ENCODE measurements around the gene SLC25A6. TPM values are rescaled to one million over a fixed set of nuclear protein-coding genes. Genes with fewer than 3 reads are reported as not detected.
A peak's percentile ranks its signal among the peaks of the same experiment; 100 is the strongest.
"Not testable (repeated sequence)": the region's sequence is repeated elsewhere in the genome, so short reads cannot be mapped to it uniquely, and the experiment has no call there.

Gene SLC25A6
- total and polyA plus RNA-seq, 2 of the 13 experiments (the other 11 are each of a cell fraction or from before 2014, with no cell fraction given), result 138 to 581 TPM

- TF ChIP-seq HOXA5 (CRISPR knock-in tag; IDR thresholded peaks at IDR 0.05) (no peak), GATAD1 (CRISPR knock-in tag; IDR thresholded peaks at IDR 0.05) (no peak), AGO2 (optimal IDR thresholded peaks at IDR 0.05; ENCODE audit: low read depth, low read length) (peak; percentile 71), POLR2AphosphoS2 (IDR thresholded peaks at IDR 0.05; ENCODE audit: low read depth, low read length) (peak; percentile 77; the same call in 1 of the 2 replicates)
- TF ChIP-seq, protein P1, sequence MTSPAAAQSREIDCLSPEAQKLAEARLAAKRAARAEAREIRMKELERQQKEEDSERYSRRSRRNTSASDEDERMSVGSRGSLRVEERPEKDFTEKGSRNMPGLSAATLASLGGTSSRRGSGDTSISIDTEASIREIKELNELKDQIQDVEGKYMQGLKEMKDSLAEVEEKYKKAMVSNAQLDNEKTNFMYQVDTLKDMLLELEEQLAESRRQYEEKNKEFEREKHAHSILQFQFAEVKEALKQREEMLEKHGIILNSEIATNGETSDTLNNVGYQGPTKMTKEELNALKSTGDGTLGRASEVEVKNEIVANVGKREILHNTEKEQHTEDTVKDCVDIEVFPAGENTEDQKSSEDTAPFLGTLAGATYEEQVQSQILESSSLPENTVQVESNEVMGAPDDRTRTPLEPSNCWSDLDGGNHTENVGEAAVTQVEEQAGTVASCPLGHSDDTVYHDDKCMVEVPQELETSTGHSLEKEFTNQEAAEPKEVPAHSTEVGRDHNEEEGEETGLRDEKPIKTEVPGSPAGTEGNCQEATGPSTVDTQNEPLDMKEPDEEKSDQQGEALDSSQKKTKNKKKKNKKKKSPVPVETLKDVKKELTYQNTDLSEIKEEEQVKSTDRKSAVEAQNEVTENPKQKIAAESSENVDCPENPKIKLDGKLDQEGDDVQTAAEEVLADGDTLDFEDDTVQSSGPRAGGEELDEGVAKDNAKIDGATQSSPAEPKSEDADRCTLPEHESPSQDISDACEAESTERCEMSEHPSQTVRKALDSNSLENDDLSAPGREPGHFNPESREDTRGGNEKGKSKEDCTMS (CRISPR knock-in tag; conservative IDR thresholded peaks at IDR 0.05), result no peak
- H3K27me3 ChIP-seq (ENCODE audit: control insufficient read depth in 1 of 2, insufficient read depth in 2 of 2, low read length in 2 of 2), result no peaks in the 10 kb centered on the region
- H3K36me3 ChIP-seq (replicated peaks in 1 of 2; ENCODE audit: control insufficient read depth in 1 of 2, insufficient read depth in 2 of 2, low read length in 2 of 2), result no peaks in the 10 kb centered on the region
- peak; percentile 45 for ATAC-seq
- H2AFZ ChIP-seq (ENCODE audit: low read length), result no peak overlapping the region
- no TSS peak for BruUV-seq (replicated peaks)
- no peak overlapping the region for H3K4me2 ChIP-seq (ENCODE audit: low read depth, low read length)
- intact Hi-C loops (cut with micrococcal nuclease; ENCODE audit: unreplicated experiment), result no loop called here
- ChIA-PET POLR2A (no interaction called here), CTCF (ENCODE audit: low intra/inter-chr PET ratio, low total read pairs) (no interaction called here)
- no peak for FAIRE-seq
- H3K79me2 ChIP-seq (ENCODE audit: insufficient read depth, low read length), result no peaks in the 10 kb centered on the region
- H3K9ac ChIP-seq (ENCODE audit: insufficient read depth, low read depth, low read length), result no peak overlapping the region
- no peaks in the 10 kb centered on the region for H3K9me3 ChIP-seq (ENCODE audit: low read length)
- 0 out of 2 replicates have a peak, but pooled peaks cover 10% of the 10 kb centered on the region for H4K20me1 ChIP-seq (ENCODE audit: insufficient read depth, low read length)
- in situ Hi-C loops (cut with HindIII; ENCODE audit: extremely low pct_ligation_motif_present, low pct_unique_long_range_greater_than_20kb), result no loop called here
- 75% methylated on average over 14 of the region's 24 CpGs for WGBS (ENCODE audit: low lambda C conversion rate)
- H3K4me3 ChIP-seq (replicated peaks in 1 of 3; ENCODE audit: insufficient read depth in 1 of 3, low read depth in 2 of 3, low read length in 3 of 3), result no peak overlapping the region
- peaks cover 21% of the 10 kb centered on the region for H3K4me1 ChIP-seq (ENCODE audit: insufficient read depth, low read length)
- H3K27ac ChIP-seq (ENCODE audit: extremely low read length, insufficient read depth, low read length), result no peak overlapping the region
- no peak for DNase-seq (ENCODE audit: low spot score)
These were observed 13.6 kb downstream of the SLC25A6 start for GRCh38 chrX:1378306-1378759.

DNA sequence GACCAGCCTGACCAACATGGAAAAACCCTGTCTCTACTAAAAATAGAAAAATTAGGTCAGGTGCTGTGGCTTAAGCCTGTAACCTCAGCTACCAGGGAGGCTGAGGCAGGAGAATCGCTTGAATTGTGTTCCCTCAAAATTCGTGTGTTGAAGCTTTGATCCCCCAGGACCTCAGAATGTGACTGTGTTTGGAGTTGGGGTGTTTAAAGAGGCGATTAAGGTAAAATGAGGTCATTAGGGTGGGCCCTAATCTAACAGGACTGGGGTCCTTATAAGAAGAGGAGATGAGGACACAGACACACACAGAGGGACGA, 23.6 kb downstream of the SLC25A6 start:
- Histone ChIP-seq H3K4me2 (ENCODE audit: low read depth, low read length) (no peak overlapping the region), H3K79me2 (ENCODE audit: insufficient read depth, low read length) (no peaks in the 10 kb centered on the region), H3K9ac (ENCODE audit: insufficient read depth, low read depth, low read length) (no peak overlapping the region), H3K27me3 (ENCODE audit: control insufficient read depth in 1 of 2, insufficient read depth in 2 of 2, low read length in 2 of 2) (no peaks in the 10 kb centered on the region), H2AFZ (ENCODE audit: low read length) (no peak overlapping the region), H3K36me3 (replicated peaks in 1 of 2; ENCODE audit: control insufficient read depth in 1 of 2, insufficient read depth in 2 of 2, low read length in 2 of 2) (no peaks in the 10 kb centered on the region), H3K9me3 (ENCODE audit: low read length) (no peaks in the 10 kb centered on the region), H3K27ac (ENCODE audit: extremely low read length, insufficient read depth, low read length) (no peak overlapping the region), H4K20me1 (ENCODE audit: insufficient read depth, low read length) (no peaks in the 10 kb centered on the region), H3K4me3 (replicated peaks in 1 of 3; ENCODE audit: insufficient read depth in 1 of 3, low read depth in 2 of 3, low read length in 3 of 3) (no peak overlapping the region), H3K4me1 (ENCODE audit: insufficient read depth, low read length) (no peaks in the 10 kb centered on the region)
- no peak for DNase-seq (ENCODE audit: low spot score)
- WGBS (ENCODE audit: low lambda C conversion rate), result 25% methylated on average over 4 of the region's 4 CpGs
- CTCF ChIA-PET (ENCODE audit: low intra/inter-chr PET ratio, low total read pairs), result no interaction called here
- intact Hi-C loops (cut with micrococcal nuclease; ENCODE audit: unreplicated experiment) (no loop called here), in situ Hi-C loops (cut with HindIII; ENCODE audit: extremely low pct_ligation_motif_present, low pct_unique_long_range_greater_than_20kb) (no loop called here)
- TF ChIP-seq POLR2AphosphoS2 (IDR thresholded peaks at IDR 0.05; ENCODE audit: low read depth, low read length) (peak; percentile 65; the same call in 1 of the 2 replicates), PAX8 (CRISPR knock-in tag; IDR thresholded peaks at IDR 0.05; ENCODE audit: borderline replicate concordance) (no peak)
- ATAC-seq, result peak; percentile 67
- POLR2A ChIA-PET, result no interaction called here
- no TSS peak for BruUV-seq (replicated peaks)
- FAIRE-seq, result no peak

- H3K36me3 ChIP-seq (replicated peaks in 1 of 2; ENCODE audit: control insufficient read depth in 1 of 2, insufficient read depth in 2 of 2, low read length in 2 of 2); H3K4me3 ChIP-seq (replicated peaks in 1 of 3; ENCODE audit: insufficient read depth in 1 of 3, low read depth in 2 of 3, low read length in 3 of 3); H3K9me3 ChIP-seq (ENCODE audit: low read length); H3K27ac ChIP-seq (ENCODE audit: extremely low read length, insufficient read depth, low read length); intact Hi-C loops (cut with micrococcal nuclease; ENCODE audit: unreplicated experiment); DNase-seq (ENCODE audit: low spot score); FAIRE-seq; H3K27me3 ChIP-seq (ENCODE audit: control insufficient read depth in 1 of 2, insufficient read depth in 2 of 2, low read length in 2 of 2); CTCF ChIA-PET (ENCODE audit: low intra/inter-chr PET ratio, low total read pairs); H3K79me2 ChIP-seq (ENCODE audit: insufficient read depth, low read length); H3K9ac ChIP-seq (ENCODE audit: insufficient read depth, low read depth, low read length); POLR2A ChIA-PET; H3K4me2 ChIP-seq (ENCODE audit: low read depth, low read length); H3K4me1 ChIP-seq (ENCODE audit: insufficient read depth, low read length); in situ Hi-C loops (cut with HindIII; ENCODE audit: extremely low pct_ligation_motif_present, low pct_unique_long_range_greater_than_20kb); BruUV-seq (replicated peaks); H2AFZ ChIP-seq (ENCODE audit: low read length); H4K20me1 ChIP-seq (ENCODE audit: insufficient read depth, low read length); ATAC-seq: not testable (repeated sequence)
- WGBS (ENCODE audit: low lambda C conversion rate), result 98% methylated on average over 23 of the region's 63 CpGs
These were observed 25.6 kb downstream of the SLC25A6 start for GRCh38 chrX:1366363-1366762.
